AG04450 (cell line): ENCODE results near the gene NNAT. TPM values are rescaled to one million over a fixed set of nuclear protein-coding genes. Genes with fewer than 3 reads are reported as not detected.

Experiments
- CTCF ChIA-PET: fragments of 300-600, 350-600 bp; formaldehyde crosslinking; extraction: SDS; loops from one replicate; lab custom pipeline; 2022; ENCODE audit warnings: antibody characterized with exemption, inconsistent platforms; lab: Charles Lee
- POLR2A ChIA-PET: fragments of 350-600 bp; formaldehyde crosslinking; extraction: SDS; loops from one replicate; lab custom pipeline; 2021; ENCODE audit warnings: antibody characterized with exemption, inconsistent platforms; lab: Yijun Ruan, JAX
- DNase-seq: peaks from one replicate; pipeline ENCODE4 v3.0.0-alpha.2; 2011; ENCODE audit warnings: low read depth, low spot score
- H3K27ac ChIP-seq: one replicate; pipeline ENCODE4 v1.5.1; 2012; ENCODE audit warnings: low read depth, low read length, control low read depth
- H3K27me3 ChIP-seq: one replicate; pipeline ENCODE4 v1.6.0; 2012; ENCODE audit warnings: low read length; ENCODE audit not compliant: control insufficient read depth, insufficient read depth
- H3K4me3 ChIP-seq: 2 replicates; pipeline ENCODE4 v1.5.1; 2011; ENCODE audit warnings: mild to moderate bottlenecking, low read depth, low read length, control low read depth
- H3K9me3 ChIP-seq: 2 replicates; pipeline ENCODE4 v1.5.1; 2012; ENCODE audit warnings: low read length; ENCODE audit not compliant: control insufficient read depth, insufficient read depth
- CTCF ChIP-seq: IDR thresholded peaks from 2 replicates; pipeline ENCODE4 v1.5.1; 2011; ENCODE audit warnings: low read depth, low read length, control low read depth, inconsistent platforms
- polyA plus RNA-seq: library from polyadenylated mRNA; depleted of rRNA; stranded (reverse); fragments of >200 nt; gene quantifications from 2 replicates; pipeline ENCODE4 v1.2.3, GENCODE V29; 2011; rRNA removed

The NNAT gene
- polyA plus RNA-seq, 1 experiment: 54.0 TPM

GRCh38 chr20:37567671-37568588, 46.9 kb downstream of the NNAT start:
- Histone ChIP-seq H3K4me3 (no peak overlapping the region), H3K9me3 (no peaks in the 10 kb centered on the region), H3K27ac (no peak overlapping the region), H3K27me3 (peaks cover 48% of the 10 kb centered on the region)
- TF ChIP-seq CTCF: no peak
- ChIA-PET CTCF (no interaction called here), POLR2A (no interaction called here)
- DNase-seq: no peak

GRCh38 chr20:37570419-37570818, 49.4 kb downstream of the NNAT start:
- no peak for TF ChIP-seq CTCF
- Histone ChIP-seq H3K9me3 (no peaks in the 10 kb centered on the region), H3K27me3 (peaks cover 36% of the 10 kb centered on the region), H3K4me3 (no peak overlapping the region), H3K27ac (no peak overlapping the region)
- ChIA-PET CTCF (no interaction called here), POLR2A (no interaction called here)
- DNase-seq: no peak

GRCh38 chr20:37571033-37571432, 50.0 kb downstream of the NNAT start:
- no peaks in the 10 kb centered on the region for H3K9me3 ChIP-seq
- TF ChIP-seq CTCF: no peak
- CTCF ChIA-PET: interaction anchor here (0.6 kb wide), 1 partner anchor 422 kb away, joined by 4 read pairs; no protein-coding TSS in a partner anchor
- no peak overlapping the region for H3K4me3 ChIP-seq
- H3K27ac ChIP-seq: no peak overlapping the region
- POLR2A ChIA-PET: no interaction called here
- H3K27me3 ChIP-seq: peaks cover 32% of the 10 kb centered on the region
- DNase-seq: no peak

Other genes with a start within 250 kb of the NNAT start
- gene MANBAL, start 231.6 kb upstream of the NNAT start, polyA plus RNA-seq: 71.6 and 78.6 TPM in 2 replicates
- 13.9 and 19.1 TPM in 2 replicates for gene SRC, start 175.1 kb upstream of the NNAT start, polyA plus RNA-seq
- 88.9 and 94.1 TPM in 2 replicates for gene BLCAP, start 6.6 kb downstream of the NNAT start, polyA plus RNA-seq
- gene CTNNBL1, start 172.8 kb downstream of the NNAT start, polyA plus RNA-seq: 27.1 and 27.5 TPM in 2 replicates